Measurements from ENCODE around the gene GDPD3.
A peak's percentile ranks its signal among the peaks of the same experiment; 100 is the strongest.

The GDPD3 gene, protein sequence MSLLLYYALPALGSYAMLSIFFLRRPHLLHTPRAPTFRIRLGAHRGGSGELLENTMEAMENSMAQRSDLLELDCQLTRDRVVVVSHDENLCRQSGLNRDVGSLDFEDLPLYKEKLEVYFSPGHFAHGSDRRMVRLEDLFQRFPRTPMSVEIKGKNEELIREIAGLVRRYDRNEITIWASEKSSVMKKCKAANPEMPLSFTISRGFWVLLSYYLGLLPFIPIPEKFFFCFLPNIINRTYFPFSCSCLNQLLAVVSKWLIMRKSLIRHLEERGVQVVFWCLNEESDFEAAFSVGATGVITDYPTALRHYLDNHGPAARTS

DNA sequence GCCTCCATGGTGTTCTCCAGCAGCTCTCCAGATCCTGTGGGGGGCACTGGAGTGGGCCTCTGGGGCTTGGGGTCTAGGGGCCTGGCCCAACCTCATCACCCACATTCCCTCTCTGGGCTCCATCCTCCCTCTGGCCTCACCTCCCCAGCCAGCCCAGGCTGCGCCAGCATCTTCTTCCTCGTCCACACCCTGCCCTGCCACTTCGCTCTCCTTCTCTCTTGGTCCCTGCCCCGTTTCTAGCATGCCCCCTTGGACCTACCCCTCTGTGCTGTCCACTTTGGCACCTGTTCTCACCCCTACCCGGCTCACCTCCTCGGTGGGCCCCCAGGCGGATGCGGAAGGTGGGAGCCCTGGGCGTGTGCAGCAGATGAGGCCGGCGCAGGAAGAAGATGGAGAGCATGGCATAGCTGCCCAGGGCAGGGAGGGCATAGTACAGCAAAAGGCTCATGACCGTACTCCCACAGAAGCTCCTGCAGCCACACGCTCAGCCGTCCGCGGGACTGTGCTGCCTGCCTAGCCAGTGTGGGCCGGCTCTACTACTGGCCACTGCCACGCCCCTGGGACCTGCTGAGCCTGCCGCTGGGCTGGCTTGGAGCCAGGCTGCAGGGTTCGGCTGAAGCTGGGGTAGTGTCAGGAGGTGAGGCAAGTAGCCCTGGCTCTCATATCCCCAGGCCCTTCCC lies at the start of gene GDPD3:
Gene GDPD3 (minus strand): TSS at position 507 of the 680 bp plus-strand sequence. CDS start 59 bp downstream, at position 448.
- Mint-ChIP-seq H3K36me3 (ENCODE audit: low read depth) (no peaks in the 10 kb centered on the region), H3K27ac (no peak within 1 kb of the TSS), H3K27me3 (no peaks in the 10 kb centered on the region), H3K4me3 (no peak within 1 kb of the TSS), H3K4me1 (peaks cover 3% of the 10 kb centered on the region), H3K9me3 (no peaks in the 10 kb centered on the region)
- no peak for DNase-seq
- peak; percentile 14 for ATAC-seq

DNA sequence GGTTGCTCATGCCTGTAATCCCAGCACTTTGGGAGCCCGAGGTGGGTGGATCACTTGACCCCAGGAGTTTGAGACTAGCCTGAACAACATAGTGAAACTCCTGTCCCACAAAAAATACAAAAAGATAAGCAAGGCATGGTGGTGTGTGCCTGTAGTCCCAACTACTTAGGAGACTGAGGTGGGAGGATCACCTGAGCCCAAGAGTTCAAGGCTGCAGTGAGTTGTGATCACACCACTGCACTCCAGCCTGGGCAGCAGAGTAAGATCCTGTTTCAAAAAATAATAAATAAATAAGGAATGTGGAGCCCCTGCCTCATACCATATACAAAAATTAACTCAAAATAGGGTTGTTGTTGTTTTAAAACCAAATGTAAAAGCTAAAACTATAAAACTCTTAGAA lies 43.9 kb upstream of the GDPD3 start:
- Mint-ChIP-seq H3K4me1 (no peaks in the 10 kb centered on the region), H3K9me3 (no peaks in the 10 kb centered on the region), H3K36me3 (ENCODE audit: low read depth) (no peaks in the 10 kb centered on the region), H3K27ac (no peak overlapping the region), H3K4me3 (no peak overlapping the region), H3K27me3 (peaks cover 2% of the 10 kb centered on the region)
- ATAC-seq (no peak), DNase-seq (no peak)

DNA sequence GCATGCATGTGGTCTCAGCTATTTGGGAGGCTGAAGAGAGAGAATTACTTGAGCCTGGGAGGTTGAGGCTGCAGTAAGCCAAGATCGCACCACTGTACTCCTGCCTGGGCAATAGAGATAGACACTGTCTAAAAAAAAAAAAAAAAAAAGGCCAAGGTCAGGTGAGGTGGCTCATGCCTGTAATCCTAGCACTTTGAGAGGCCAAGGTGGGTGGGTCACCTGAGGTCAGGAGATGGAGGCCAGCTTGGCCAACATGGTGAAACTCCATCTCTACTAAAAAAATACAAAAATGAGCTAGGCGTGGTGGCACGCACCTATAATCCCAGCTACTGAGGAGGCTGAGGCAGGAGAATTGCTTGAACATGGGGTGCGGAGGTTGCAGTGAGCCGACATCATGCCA lies 41.9 kb upstream of the GDPD3 start:
- Mint-ChIP-seq H3K4me1 (no peaks in the 10 kb centered on the region), H3K4me3 (no peak overlapping the region), H3K36me3 (ENCODE audit: low read depth) (no peaks in the 10 kb centered on the region), H3K27ac (no peak overlapping the region), H3K27me3 (peaks cover 2% of the 10 kb centered on the region), H3K9me3 (no peaks in the 10 kb centered on the region)
- DNase-seq (no peak), ATAC-seq (no peak)

DNA sequence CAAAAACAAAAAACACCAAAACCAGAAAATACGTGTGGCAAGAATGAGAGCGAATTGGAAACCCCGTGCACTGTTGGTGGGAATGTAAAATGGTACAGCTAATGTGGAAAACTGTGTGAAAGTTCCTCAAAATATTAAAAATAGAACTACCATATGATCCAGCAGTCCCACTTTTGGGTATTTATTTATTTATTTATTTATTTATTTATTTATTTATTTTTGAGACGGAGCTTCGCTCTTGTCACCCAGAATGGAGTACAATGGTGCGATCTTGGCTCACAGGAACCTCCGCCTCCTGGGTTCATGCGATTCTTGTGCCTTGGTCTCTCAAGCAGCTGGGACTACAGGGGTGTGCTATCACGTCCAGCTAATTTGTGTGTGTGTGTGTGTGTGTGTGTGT lies 39.2 kb upstream of the GDPD3 start:
- ATAC-seq, result no peak
- DNase-seq, result no peak
- Mint-ChIP-seq H3K9me3 (peaks cover 8% of the 10 kb centered on the region), H3K4me1 (no peaks in the 10 kb centered on the region), H3K27ac (no peak overlapping the region), H3K27me3 (peaks cover 2% of the 10 kb centered on the region), H3K4me3 (no peak overlapping the region), H3K36me3 (ENCODE audit: low read depth) (peaks cover 9% of the 10 kb centered on the region)

DNA sequence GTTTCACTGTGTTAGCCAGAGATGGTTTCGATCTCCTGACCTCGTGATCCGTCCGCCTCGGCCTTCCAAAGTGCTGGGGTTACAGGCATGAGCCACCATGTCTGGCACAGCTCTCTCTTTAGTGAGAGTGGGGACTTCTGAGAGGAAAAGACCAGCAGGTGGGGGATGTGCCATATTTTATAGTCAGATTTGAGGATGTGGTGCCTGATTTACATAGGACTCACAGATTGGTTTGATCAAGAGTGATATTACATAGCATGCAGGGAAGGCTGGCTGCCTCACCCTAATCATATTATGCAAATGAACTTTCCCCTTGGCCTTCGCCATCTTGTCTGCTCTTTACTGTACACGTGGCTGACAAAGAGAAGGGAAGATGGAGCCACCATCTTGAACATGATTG lies 37.8 kb upstream of the GDPD3 start:
- Mint-ChIP-seq H3K9me3 (peaks cover 8% of the 10 kb centered on the region), H3K27me3 (peaks cover 2% of the 10 kb centered on the region), H3K4me1 (no peaks in the 10 kb centered on the region), H3K27ac (no peak overlapping the region), H3K36me3 (ENCODE audit: low read depth) (peaks cover 9% of the 10 kb centered on the region), H3K4me3 (no peak overlapping the region)
- DNase-seq, result no peak
- no peak for ATAC-seq

- Mint-ChIP-seq H3K27me3 (peaks cover 2% of the 10 kb centered on the region), H3K9me3 (peaks cover 8% of the 10 kb centered on the region), H3K4me3 (no peak overlapping the region), H3K4me1 (no peaks in the 10 kb centered on the region), H3K36me3 (ENCODE audit: low read depth) (peaks cover 9% of the 10 kb centered on the region), H3K27ac (no peak overlapping the region)
- DNase-seq (no peak), ATAC-seq (no peak)
These were observed 36.1 kb upstream of the GDPD3 start for GRCh38 chr16:30149250-30149930.

GRCh38 chr16:30147843-30148510 lies 34.6 kb upstream of the GDPD3 start:
- Mint-ChIP-seq H3K36me3 (ENCODE audit: low read depth) (peaks cover 9% of the 10 kb centered on the region), H3K4me3 (no peak overlapping the region), H3K27me3 (peaks cover 2% of the 10 kb centered on the region), H3K9me3 (peaks cover 8% of the 10 kb centered on the region), H3K27ac (no peak overlapping the region), H3K4me1 (peaks cover 6% of the 10 kb centered on the region)
- DNase-seq (no peak), ATAC-seq (no peak)

DNA sequence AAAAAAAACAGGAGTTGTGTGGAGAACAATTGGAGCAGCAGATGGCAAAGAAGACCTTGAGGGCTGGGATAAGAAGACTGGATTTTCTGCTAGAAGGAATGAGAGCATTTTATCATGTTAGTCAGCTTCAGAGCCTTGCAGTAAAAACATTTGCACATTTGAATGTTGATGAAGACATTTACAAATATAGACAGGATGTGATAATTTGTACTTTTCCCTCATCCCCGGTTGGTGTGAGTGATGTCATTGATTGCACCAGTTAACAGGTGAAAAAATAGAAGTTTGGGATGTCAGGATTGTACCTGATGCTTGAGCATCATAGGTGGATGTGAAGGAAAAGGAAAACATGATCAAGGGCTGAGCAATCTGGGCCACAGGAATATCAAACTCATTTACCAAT lies 32.3 kb upstream of the GDPD3 start:
- Mint-ChIP-seq H3K4me3 (no peak overlapping the region), H3K4me1 (peaks cover 16% of the 10 kb centered on the region), H3K27ac (no peak overlapping the region), H3K36me3 (ENCODE audit: low read depth) (peaks cover 9% of the 10 kb centered on the region), H3K27me3 (no peaks in the 10 kb centered on the region), H3K9me3 (peaks cover 8% of the 10 kb centered on the region)
- DNase-seq (no peak), ATAC-seq (no peak)

DNA sequence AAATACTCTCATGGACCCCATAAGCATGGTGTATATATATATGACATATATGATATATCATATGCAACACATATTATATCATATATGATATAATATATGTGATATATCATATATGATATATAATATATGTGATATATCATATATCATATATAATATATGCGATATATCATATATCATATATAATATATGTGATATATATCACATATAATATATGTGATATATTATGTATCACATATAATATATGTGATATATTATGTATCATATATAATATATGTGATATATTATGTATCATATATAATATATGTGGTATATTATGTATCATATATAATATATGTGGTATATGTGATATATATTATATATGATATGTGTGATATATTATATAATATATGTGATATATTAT lies 31.6 kb upstream of the GDPD3 start:
- H3K27ac Mint-ChIP-seq, result no peak overlapping the region
- H3K36me3 Mint-ChIP-seq (ENCODE audit: low read depth), result peaks cover 8% of the 10 kb centered on the region
- no peaks in the 10 kb centered on the region for H3K27me3 Mint-ChIP-seq
- no peak overlapping the region for H3K4me3 Mint-ChIP-seq
- peaks cover 8% of the 10 kb centered on the region for H3K9me3 Mint-ChIP-seq
- H3K4me1 Mint-ChIP-seq, result peaks cover 18% of the 10 kb centered on the region
- ATAC-seq (no peak), DNase-seq (no peak)

DNA sequence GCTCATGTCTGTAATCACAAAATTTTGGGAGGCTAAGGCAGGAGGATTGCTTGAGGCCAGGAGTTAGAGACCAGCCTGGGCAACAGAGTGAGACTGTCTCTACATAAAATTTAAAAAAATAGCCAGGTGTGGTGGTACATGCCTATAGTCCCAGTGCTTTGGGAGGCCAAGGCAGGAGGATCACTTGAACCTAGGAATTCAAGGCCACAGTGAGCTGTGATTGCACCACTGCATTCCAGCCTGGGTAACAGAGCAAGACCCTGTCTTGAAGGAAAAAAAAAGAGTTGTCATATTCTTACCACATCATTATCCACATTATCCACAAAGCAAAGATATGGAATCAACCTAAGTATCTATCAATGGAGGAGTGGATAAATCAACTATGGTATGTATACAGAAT lies 30.7 kb upstream of the GDPD3 start:
- Mint-ChIP-seq H3K27me3 (no peaks in the 10 kb centered on the region), H3K36me3 (ENCODE audit: low read depth) (peaks cover 4% of the 10 kb centered on the region), H3K4me1 (peaks cover 25% of the 10 kb centered on the region), H3K4me3 (no peak overlapping the region), H3K27ac (no peak overlapping the region), H3K9me3 (peaks cover under 1% of the 10 kb centered on the region)
- DNase-seq (no peak), ATAC-seq (no peak)

DNA sequence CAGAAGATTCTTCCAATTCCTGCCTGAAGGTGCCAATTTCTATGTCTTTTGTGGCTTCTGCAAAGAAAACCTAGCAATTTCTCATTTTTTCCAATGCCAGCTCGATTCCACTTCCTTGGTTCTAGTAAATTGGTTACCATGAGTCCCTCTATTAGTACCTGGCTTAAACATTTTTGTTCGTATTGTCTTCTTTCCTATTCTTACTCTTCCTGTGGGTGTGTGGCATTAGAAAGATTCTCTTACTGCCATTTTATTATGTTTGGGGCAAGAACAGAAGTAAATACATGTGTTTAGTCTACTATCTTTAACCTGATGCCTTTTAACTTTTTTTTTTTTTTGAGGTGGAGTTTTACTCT lies 30.0 kb upstream of the GDPD3 start:
- H3K36me3 Mint-ChIP-seq (ENCODE audit: low read depth), result no peaks in the 10 kb centered on the region
- H3K27me3 Mint-ChIP-seq, result no peaks in the 10 kb centered on the region
- peaks cover 25% of the 10 kb centered on the region for H3K4me1 Mint-ChIP-seq
- H3K9me3 Mint-ChIP-seq, result no peaks in the 10 kb centered on the region
- peak overlapping the region; percentile 7 for H3K27ac Mint-ChIP-seq
- no peak overlapping the region for H3K4me3 Mint-ChIP-seq
- ATAC-seq (peak; percentile 50), DNase-seq (no peak)

DNA sequence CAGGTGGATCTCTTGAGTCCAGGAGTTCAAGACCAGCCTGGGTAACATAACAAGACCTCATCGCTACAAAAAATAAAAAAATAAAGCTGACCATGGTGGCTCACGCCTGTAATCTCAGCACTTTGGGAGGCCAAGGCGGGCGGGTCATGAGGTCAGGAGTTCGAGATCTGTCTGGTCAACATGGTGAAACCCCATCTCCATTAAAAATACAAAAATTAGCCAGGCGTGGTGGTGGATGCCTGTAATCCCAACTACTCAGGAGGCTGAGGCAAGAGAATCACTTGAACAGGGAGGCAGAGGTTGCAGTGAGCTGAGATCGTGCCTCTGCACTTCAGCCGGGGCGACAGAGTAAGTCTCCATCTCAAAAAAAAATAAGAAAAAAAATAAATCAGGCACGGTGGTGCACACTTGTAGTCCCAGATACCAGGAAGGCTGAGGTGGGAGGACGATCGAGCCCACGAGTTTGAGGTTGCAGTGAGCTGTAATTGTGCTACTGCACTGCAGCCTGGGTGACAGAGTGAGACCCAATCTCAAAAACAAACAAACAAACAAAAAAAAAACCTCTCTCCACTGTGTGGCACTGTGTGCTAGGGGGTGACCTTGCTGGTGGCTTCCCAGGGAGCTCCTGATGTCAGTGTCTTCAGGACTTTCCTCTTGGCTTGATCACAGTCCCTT lies 29.5 kb upstream of the GDPD3 start:
- ATAC-seq (peak; percentile 77), DNase-seq (peak; percentile 10)
- no peaks in the 10 kb centered on the region for H3K36me3 Mint-ChIP-seq (ENCODE audit: low read depth)
- peak overlapping the region; percentile 7 for H3K27ac Mint-ChIP-seq
- H3K4me1 Mint-ChIP-seq, result peaks cover 25% of the 10 kb centered on the region
- H3K9me3 Mint-ChIP-seq, result no peaks in the 10 kb centered on the region
- H3K4me3 Mint-ChIP-seq, result no peak overlapping the region
- no peaks in the 10 kb centered on the region for H3K27me3 Mint-ChIP-seq

GRCh38 chr16:30141750-30142149 lies 28.4 kb upstream of the GDPD3 start:
- no peak overlapping the region for H3K27ac Mint-ChIP-seq
- no peaks in the 10 kb centered on the region for H3K27me3 Mint-ChIP-seq
- peaks cover 25% of the 10 kb centered on the region for H3K4me1 Mint-ChIP-seq
- no peaks in the 10 kb centered on the region for H3K9me3 Mint-ChIP-seq
- H3K4me3 Mint-ChIP-seq, result no peak overlapping the region
- DNase-seq, result no peak
- H3K36me3 Mint-ChIP-seq (ENCODE audit: low read depth), result no peaks in the 10 kb centered on the region
- no peak for ATAC-seq

All from activated naive CD8-positive, alpha-beta T cell treated with anti-CD3 and anti-CD28 coated beads, Interleukin-2, amount 50 U/mL, for 24 hours (primary cell).